ENCODE results near the gene ARID1B. TPM values are rescaled to one million over a fixed set of nuclear protein-coding genes. Genes with fewer than 3 reads are reported as not detected.

ARID1B gene
- total and polyA plus RNA-seq, 2 of the 13 experiments (the other 11 are each of a cell fraction or from before 2014, with no cell fraction given) = 20.1 to 32.6 TPM

DNA sequence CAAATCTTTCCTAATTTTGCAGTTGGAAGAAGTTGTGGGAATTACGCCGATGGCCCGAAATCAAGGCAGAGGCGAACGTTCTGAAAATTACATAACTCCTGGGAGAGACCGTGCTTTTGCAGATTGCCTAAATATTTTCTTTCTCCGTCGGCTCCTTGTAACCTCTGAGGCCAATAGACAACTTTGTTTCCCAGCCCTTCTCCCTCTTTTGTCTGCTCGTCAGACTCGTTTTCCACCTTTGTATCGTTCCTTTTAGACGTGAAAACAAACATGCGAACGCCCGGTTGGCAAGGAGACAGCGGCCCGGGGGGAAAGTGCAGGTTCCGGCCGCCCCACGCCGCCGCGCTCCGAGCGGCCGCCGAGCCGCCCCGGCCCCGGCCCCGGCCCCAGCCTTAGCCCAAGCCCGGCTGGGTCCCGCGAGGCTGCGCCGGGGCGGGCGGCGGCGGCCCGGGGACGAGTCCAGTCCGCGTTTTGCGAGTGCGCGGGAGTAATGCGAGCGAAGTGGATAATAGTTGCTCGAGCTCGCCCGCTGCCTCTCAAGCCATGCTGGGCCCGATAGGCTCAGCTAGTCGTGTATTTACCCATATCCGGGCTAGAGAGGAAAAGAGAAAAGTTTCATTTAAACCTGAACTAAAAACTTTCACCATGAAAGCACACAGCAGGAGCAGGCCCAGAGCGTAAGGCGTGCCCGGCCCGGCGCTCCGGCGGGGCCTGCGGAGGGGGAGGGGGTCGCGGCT is at the start of gene ARID1B (continued):
- TF ChIP-seq, protein P1, sequence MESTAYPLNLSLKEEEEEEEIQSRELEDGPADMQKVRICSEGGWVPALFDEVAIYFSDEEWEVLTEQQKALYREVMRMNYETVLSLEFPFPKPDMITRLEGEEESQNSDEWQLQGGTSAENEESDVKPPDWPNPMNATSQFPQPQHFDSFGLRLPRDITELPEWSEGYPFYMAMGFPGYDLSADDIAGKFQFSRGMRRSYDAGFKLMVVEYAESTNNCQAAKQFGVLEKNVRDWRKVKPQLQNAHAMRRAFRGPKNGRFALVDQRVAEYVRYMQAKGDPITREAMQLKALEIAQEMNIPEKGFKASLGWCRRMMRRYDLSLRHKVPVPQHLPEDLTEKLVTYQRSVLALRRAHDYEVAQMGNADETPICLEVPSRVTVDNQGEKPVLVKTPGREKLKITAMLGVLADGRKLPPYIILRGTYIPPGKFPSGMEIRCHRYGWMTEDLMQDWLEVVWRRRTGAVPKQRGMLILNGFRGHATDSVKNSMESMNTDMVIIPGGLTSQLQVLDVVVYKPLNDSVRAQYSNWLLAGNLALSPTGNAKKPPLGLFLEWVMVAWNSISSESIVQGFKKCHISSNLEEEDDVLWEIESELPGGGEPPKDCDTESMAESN (CRISPR knock-in tag; conservative IDR thresholded peaks at IDR 0.05) = no peak; the same call in none of the 2 replicates
- no peak for TF ChIP-seq ZNF790 (CRISPR knock-in tag; IDR thresholded peaks at IDR 0.05; ENCODE audit: borderline replicate concordance)
- peak; percentile 13; the same call in 1 of the 2 replicates for TF ChIP-seq NFKBIZ (CRISPR knock-in tag; IDR thresholded peaks at IDR 0.05)
- TF ChIP-seq ZBTB21 (CRISPR knock-in tag; IDR thresholded peaks at IDR 0.05) = 0 out of 2 replicates have a peak, but pooled peaks have one; percentile 7
- peak; percentile 12 for TF ChIP-seq AGO2 (optimal IDR thresholded peaks at IDR 0.05; ENCODE audit: low read depth, low read length)
- no peak for TF ChIP-seq CBX2 (IDR thresholded peaks at IDR 0.05; ENCODE audit: low read depth, low read length)
- no peak for TF ChIP-seq CBX2 (CRISPR knock-in tag; IDR thresholded peaks at IDR 0.05; ENCODE audit: low read depth)
- TF ChIP-seq PHF8 (CRISPR knock-in tag; IDR thresholded peaks at IDR 0.05) = peak; percentile 94
- TF ChIP-seq PHF5A (CRISPR knock-in tag; IDR thresholded peaks at IDR 0.05; ENCODE audit: low read depth, unreplicated experiment) = peak; percentile 73
- peak; percentile 61; the same call in 1 of the 2 replicates for TF ChIP-seq MED1 (CRISPR knock-in tag; IDR thresholded peaks at IDR 0.05)
- TF ChIP-seq, protein P2, sequence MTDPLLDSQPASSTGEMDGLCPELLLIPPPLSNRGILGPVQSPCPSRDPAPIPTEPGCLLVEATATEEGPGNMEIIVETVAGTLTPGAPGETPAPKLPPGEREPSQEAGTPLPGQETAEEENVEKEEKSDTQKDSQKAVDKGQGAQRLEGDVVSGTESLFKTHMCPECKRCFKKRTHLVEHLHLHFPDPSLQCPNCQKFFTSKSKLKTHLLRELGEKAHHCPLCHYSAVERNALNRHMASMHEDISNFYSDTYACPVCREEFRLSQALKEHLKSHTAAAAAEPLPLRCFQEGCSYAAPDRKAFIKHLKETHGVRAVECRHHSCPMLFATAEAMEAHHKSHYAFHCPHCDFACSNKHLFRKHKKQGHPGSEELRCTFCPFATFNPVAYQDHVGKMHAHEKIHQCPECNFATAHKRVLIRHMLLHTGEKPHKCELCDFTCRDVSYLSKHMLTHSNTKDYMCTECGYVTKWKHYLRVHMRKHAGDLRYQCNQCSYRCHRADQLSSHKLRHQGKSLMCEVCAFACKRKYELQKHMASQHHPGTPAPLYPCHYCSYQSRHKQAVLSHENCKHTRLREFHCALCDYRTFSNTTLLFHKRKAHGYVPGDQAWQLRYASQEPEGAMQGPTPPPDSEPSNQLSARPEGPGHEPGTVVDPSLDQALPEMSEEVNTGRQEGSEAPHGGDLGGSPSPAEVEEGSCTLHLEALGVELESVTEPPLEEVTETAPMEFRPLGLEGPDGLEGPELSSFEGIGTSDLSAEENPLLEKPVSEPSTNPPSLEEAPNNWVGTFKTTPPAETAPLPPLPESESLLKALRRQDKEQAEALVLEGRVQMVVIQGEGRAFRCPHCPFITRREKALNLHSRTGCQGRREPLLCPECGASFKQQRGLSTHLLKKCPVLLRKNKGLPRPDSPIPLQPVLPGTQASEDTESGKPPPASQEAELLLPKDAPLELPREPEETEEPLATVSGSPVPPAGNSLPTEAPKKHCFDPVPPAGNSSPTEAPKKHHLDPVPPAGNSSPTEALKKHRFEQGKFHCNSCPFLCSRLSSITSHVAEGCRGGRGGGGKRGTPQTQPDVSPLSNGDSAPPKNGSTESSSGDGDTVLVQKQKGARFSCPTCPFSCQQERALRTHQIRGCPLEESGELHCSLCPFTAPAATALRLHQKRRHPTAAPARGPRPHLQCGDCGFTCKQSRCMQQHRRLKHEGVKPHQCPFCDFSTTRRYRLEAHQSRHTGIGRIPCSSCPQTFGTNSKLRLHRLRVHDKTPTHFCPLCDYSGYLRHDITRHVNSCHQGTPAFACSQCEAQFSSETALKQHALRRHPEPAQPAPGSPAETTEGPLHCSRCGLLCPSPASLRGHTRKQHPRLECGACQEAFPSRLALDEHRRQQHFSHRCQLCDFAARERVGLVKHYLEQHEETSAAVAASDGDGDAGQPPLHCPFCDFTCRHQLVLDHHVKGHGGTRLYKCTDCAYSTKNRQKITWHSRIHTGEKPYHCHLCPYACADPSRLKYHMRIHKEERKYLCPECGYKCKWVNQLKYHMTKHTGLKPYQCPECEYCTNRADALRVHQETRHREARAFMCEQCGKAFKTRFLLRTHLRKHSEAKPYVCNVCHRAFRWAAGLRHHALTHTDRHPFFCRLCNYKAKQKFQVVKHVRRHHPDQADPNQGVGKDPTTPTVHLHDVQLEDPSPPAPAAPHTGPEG (CRISPR knock-in tag; IDR thresholded peaks at IDR 0.05) = peak; percentile 32
- TF ChIP-seq, protein P3, sequence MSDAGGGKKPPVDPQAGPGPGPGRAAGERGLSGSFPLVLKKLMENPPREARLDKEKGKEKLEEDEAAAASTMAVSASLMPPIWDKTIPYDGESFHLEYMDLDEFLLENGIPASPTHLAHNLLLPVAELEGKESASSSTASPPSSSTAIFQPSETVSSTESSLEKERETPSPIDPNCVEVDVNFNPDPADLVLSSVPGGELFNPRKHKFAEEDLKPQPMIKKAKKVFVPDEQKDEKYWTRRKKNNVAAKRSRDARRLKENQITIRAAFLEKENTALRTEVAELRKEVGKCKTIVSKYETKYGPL (CRISPR knock-in tag; IDR thresholded peaks at IDR 0.05) = peak; percentile 86; the same call in 1 of the 2 replicates
- TF ChIP-seq PAX8 (CRISPR knock-in tag; IDR thresholded peaks at IDR 0.05; ENCODE audit: borderline replicate concordance) = 0 out of 2 replicates have a peak, but pooled peaks have one; percentile 60
- TF ChIP-seq ZBTB20 (CRISPR knock-in tag; IDR thresholded peaks at IDR 0.05; ENCODE audit: borderline replicate concordance, low read depth) = no peak
- no peak; the same call in 1 of the 2 replicates for TF ChIP-seq ZNF546 (CRISPR knock-in tag; conservative IDR thresholded peaks at IDR 0.05)
- TF ChIP-seq SATB2 (CRISPR knock-in tag; IDR thresholded peaks at IDR 0.05) = no peak
- TF ChIP-seq, protein P4, sequence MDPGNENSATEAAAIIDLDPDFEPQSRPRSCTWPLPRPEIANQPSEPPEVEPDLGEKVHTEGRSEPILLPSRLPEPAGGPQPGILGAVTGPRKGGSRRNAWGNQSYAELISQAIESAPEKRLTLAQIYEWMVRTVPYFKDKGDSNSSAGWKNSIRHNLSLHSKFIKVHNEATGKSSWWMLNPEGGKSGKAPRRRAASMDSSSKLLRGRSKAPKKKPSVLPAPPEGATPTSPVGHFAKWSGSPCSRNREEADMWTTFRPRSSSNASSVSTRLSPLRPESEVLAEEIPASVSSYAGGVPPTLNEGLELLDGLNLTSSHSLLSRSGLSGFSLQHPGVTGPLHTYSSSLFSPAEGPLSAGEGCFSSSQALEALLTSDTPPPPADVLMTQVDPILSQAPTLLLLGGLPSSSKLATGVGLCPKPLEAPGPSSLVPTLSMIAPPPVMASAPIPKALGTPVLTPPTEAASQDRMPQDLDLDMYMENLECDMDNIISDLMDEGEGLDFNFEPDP (CRISPR knock-in tag; conservative IDR thresholded peaks at IDR 0.05) = no peak
- TF ChIP-seq, protein P5, sequence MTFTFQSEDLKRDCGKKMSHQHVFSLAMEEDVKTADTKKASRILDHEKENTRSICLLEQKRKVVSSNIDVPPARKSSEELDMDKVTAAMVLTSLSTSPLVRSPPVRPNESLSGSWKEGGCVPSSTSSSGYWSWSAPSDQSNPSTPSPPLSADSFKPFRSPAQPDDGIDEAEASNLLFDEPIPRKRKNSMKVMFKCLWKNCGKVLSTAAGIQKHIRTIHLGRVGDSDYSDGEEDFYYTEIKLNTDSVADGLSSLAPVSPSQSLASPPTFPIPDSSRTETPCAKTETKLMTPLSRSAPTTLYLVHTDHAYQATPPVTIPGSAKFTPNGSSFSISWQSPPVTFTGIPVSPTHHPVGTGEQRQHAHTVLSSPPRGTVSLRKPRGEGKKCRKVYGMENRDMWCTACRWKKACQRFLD (CRISPR knock-in tag; IDR thresholded peaks at IDR 0.05; ENCODE audit: borderline replicate concordance) = no peak; the same call in 1 of the 2 replicates
